Measurements from ENCODE around the gene OR1K1.
"Not testable (repeated sequence)": the region's sequence is repeated elsewhere in the genome, so short reads cannot be mapped to it uniquely, and the experiment has no call there.

GRCh38 chr9:122809261-122809660, 9.3 kb downstream of the OR1K1 start:
- not testable (repeated sequence) for TF ChIP-seq CTCF (IDR thresholded peaks at IDR 0.05; ENCODE audit: insufficient read depth, low read depth, low read length); EZH2 (IDR thresholded peaks at IDR 0.05; ENCODE audit: insufficient read depth, low read length)
